ENCODE data around the gene CHTF8.

CHTF8 gene

GRCh38 chr16:69114976-69115355 is 17.4 kb downstream of the CHTF8 start:
- in situ Hi-C loops (cut with HindIII; ENCODE audit: low sequenced_read_pairs): no loop called here

- in situ Hi-C loops (cut with HindIII; ENCODE audit: low sequenced_read_pairs): no loop called here
Observed at GRCh38 chr16:69114346-69114975, 17.9 kb downstream of the CHTF8 start.

GRCh38 chr16:69113216-69113615 is 19.2 kb downstream of the CHTF8 start:
- in situ Hi-C loops (cut with HindIII; ENCODE audit: low sequenced_read_pairs): no loop called here

GRCh38 chr16:69112285-69113129 is 19.9 kb downstream of the CHTF8 start:
- in situ Hi-C loops (cut with HindIII; ENCODE audit: low sequenced_read_pairs): no loop called here

GRCh38 chr16:69111876-69112230 is 20.5 kb downstream of the CHTF8 start:
- in situ Hi-C loops (cut with HindIII; ENCODE audit: low sequenced_read_pairs): no loop called here

- in situ Hi-C loops (cut with HindIII; ENCODE audit: low sequenced_read_pairs): no loop called here
Observed at GRCh38 chr16:69111216-69111875, 21.0 kb downstream of the CHTF8 start.

GRCh38 chr16:69110406-69110805 is 22.0 kb downstream of the CHTF8 start:
- in situ Hi-C loops (cut with HindIII; ENCODE audit: low sequenced_read_pairs): no loop called here

- in situ Hi-C loops (cut with HindIII; ENCODE audit: low sequenced_read_pairs): loop anchor here (5.0 to 10.0 kb wide), 2 partner anchors 195 to 287 kb away; no protein-coding TSS in a partner anchor
Observed at GRCh38 chr16:69109486-69110270, 22.7 kb downstream of the CHTF8 start.

GRCh38 chr16:69108905-69109252 is 23.5 kb downstream of the CHTF8 start:
- in situ Hi-C loops (cut with HindIII; ENCODE audit: low sequenced_read_pairs): loop anchor here (5.0 to 10.0 kb wide), 2 partner anchors 194 to 287 kb away; no protein-coding TSS in a partner anchor

- in situ Hi-C loops (cut with HindIII; ENCODE audit: low sequenced_read_pairs): loop anchor here (5.0 to 10.0 kb wide), 2 partner anchors 193 to 286 kb away; no protein-coding TSS in a partner anchor
Observed at GRCh38 chr16:69108064-69108904, 24.1 kb downstream of the CHTF8 start.

- in situ Hi-C loops (cut with HindIII; ENCODE audit: low sequenced_read_pairs): loop anchor here (5.0 to 10.0 kb wide), 2 partner anchors 193 to 285 kb away; no protein-coding TSS in a partner anchor
Observed at GRCh38 chr16:69107316-69107962, 24.9 kb downstream of the CHTF8 start.

GRCh38 chr16:69106491-69107315 is 25.7 kb downstream of the CHTF8 start:
- in situ Hi-C loops (cut with HindIII; ENCODE audit: low sequenced_read_pairs): loop anchor here (5.0 to 10.0 kb wide), 2 partner anchors 192 to 284 kb away; no protein-coding TSS in a partner anchor

- in situ Hi-C loops (cut with HindIII; ENCODE audit: low sequenced_read_pairs): loop anchor here (5.0 to 10.0 kb wide), 2 partner anchors 191 to 283 kb away; no protein-coding TSS in a partner anchor
Observed at GRCh38 chr16:69105501-69106361, 26.7 kb downstream of the CHTF8 start, which contains the start of gene HAS3. TSS of gene HAS3 (plus strand) at chr16:69105653. CDS start at chr16:69109396, 3,743 bp downstream.

GRCh38 chr16:69100071-69100691 is 32.2 kb downstream of the CHTF8 start:
- in situ Hi-C loops (cut with HindIII; ENCODE audit: low sequenced_read_pairs): loop anchor here (10.0 kb wide), 1 partner anchor 185 kb away; no protein-coding TSS in a partner anchor

GRCh38 chr16:69095193-69095592 is 37.2 kb downstream of the CHTF8 start:
- in situ Hi-C loops (cut with HindIII; ENCODE audit: low sequenced_read_pairs): no loop called here

- in situ Hi-C loops (cut with HindIII; ENCODE audit: low sequenced_read_pairs): loop anchor here (5.0 kb wide), 1 partner anchor 57 kb away; no protein-coding TSS in a partner anchor
Observed at GRCh38 chr16:69094501-69094900, 37.9 kb downstream of the CHTF8 start.

- in situ Hi-C loops (cut with HindIII; ENCODE audit: low sequenced_read_pairs): loop anchor here (5.0 kb wide), 1 partner anchor 57 kb away; no protein-coding TSS in a partner anchor
Observed at GRCh38 chr16:69093974-69094373, 38.4 kb downstream of the CHTF8 start.

All from endothelial cell of hepatic sinusoid (primary cell).